ENCODE results near the gene PDGFRA.
"Not testable (repeated sequence)": the region's sequence is repeated elsewhere in the genome, so short reads cannot be mapped to it uniquely, and the experiment has no call there.

PDGFRA gene

DNA sequence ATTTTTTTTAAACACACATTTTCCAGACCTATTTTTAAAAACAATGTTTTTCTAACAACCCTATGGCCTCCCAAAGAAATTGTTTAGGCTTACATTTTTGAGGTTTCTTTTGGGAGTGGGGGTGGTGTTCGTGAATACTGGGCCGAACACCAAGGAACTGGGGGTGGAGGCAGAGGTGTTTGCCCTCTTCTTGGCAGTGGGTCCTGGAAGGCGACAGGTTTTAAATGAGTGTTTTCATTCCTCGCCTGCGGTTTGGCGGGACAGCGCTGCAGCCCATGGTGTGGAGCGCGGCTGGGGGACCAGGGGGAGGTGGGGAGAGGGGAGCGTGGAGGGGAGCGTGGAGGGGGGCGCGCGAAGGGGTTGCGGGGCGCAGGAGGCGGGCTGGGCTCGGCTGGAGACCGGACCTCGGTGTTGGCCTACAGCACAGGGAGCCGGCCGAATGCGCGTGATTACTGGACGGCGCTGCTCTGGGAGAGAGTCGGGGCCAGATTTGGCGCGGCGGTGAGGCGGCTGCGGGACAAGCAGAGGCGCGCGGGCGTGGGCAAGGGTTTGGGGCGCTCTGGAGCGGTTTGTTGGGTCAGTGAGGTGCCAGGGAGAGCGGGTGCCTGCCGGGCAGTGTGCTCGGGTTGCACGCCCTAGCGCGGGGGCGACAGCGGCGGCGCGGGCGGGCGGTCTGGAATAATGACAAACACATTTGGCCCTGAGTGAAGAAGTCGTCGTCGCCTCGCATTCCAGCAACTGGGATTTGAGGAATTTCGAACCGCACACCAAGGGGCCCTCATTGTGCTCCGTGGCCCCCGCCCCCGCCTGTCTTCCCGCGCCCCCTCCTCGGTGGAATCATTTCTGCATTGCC lies 764 bp downstream of the PDGFRA start:
- Histone ChIP-seq H3K4me3 (ENCODE audit: low read depth, low read length) (peak overlapping the region; percentile 58), H3K27me3 (ENCODE audit: control insufficient read depth, insufficient read depth, low read length) (peaks cover 84% of the 10 kb centered on the region), H3K36me3 (ENCODE audit: control insufficient read depth, insufficient read depth, low read length) (no peaks in the 10 kb centered on the region), H3K4me1 (ENCODE audit: control insufficient read depth, insufficient read depth, low read length) (peaks cover 12% of the 10 kb centered on the region), H3K9me3 (ENCODE audit: control insufficient read depth, insufficient read depth, low read length) (no peaks in the 10 kb centered on the region), H3K9ac (ENCODE audit: low read depth, low read length) (no peak overlapping the region)

DNA sequence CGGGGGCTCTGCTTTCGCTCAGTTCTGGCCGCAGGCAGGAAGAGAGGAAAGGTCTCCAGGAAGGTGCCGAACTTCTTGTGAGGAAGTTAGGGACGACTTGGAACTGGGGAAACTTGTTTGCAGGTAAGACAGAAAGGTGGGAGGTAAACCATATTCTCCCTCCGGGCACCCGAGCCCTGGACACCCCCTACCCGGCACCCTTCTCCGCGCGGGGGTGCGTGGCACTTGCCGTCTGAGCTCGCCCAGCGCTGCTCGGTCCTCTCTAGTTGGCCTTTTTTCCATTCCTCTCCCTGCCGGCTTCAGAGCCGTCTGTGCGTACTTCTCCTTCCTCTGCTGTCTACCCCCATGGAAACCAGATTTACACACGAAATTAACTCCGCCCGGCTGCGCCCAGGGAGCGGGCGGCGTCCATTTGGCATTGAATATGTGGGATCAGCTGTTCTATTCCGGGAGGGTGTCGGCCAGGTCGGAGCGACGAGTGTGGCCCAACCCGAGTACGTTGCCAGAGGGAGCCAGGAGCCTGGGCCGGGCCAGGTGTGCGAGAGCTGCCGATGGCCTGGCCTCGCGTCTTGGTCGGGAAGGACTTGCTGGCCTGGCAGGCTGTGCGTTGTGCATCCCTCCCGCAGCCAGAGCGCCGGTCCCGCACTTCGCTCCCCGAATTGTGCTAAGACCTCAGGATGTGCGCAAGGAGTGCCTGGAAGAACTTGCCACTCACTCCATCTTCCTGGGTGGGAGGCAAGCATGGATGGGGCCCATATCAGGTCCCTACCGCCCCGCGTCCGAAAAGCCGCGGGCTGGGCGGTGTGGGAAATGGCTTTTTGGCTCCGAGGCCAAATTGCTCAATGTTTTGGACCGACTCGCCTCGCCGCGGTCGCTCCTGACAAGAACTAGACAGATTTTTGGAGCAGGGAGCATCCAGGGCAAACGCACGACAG lies 1.7 kb downstream of the PDGFRA start:
- H3K27me3 ChIP-seq (ENCODE audit: control insufficient read depth, insufficient read depth, low read length), result peaks cover 78% of the 10 kb centered on the region
- no peaks in the 10 kb centered on the region for H3K9me3 ChIP-seq (ENCODE audit: control insufficient read depth, insufficient read depth, low read length)

DNA sequence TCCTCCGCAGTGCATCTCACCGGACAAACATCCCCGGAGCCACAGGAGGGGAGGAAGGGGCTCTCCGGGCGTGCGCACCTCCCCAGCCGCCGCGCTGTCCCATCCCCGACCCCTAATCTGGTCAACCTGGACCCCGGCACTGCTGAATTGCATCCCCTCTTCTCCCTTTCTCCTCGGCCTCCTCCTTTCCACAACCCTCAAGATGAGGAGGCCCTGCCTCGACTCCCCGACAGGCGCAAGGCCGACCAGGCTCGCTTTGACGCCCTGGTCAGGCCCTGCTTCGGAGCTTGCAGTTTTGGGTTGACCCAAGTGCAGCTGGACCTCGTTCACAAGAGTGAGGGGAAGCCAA lies 2.3 kb downstream of the PDGFRA start:
- Histone ChIP-seq H3K36me3 (ENCODE audit: control insufficient read depth, insufficient read depth, low read length) (no peaks in the 10 kb centered on the region), H3K4me1 (ENCODE audit: control insufficient read depth, insufficient read depth, low read length) (peaks cover 10% of the 10 kb centered on the region), H3K27me3 (ENCODE audit: control insufficient read depth, insufficient read depth, low read length) (peaks cover 72% of the 10 kb centered on the region), H3K9me3 (ENCODE audit: control insufficient read depth, insufficient read depth, low read length) (no peaks in the 10 kb centered on the region), H3K4me3 (ENCODE audit: low read depth, low read length) (peak overlapping the region; percentile 58), H3K9ac (ENCODE audit: low read depth, low read length) (peak overlapping the region; percentile 47)

More for the DNA sequence above, 1.7 kb downstream of the PDGFRA start:
- Histone ChIP-seq H3K4me3 (ENCODE audit: low read depth, low read length) (peak overlapping the region; percentile 58), H3K4me1 (ENCODE audit: control insufficient read depth, insufficient read depth, low read length) (peaks cover 10% of the 10 kb centered on the region), H3K36me3 (ENCODE audit: control insufficient read depth, insufficient read depth, low read length) (no peaks in the 10 kb centered on the region), H3K9ac (ENCODE audit: low read depth, low read length) (no peak overlapping the region)

DNA sequence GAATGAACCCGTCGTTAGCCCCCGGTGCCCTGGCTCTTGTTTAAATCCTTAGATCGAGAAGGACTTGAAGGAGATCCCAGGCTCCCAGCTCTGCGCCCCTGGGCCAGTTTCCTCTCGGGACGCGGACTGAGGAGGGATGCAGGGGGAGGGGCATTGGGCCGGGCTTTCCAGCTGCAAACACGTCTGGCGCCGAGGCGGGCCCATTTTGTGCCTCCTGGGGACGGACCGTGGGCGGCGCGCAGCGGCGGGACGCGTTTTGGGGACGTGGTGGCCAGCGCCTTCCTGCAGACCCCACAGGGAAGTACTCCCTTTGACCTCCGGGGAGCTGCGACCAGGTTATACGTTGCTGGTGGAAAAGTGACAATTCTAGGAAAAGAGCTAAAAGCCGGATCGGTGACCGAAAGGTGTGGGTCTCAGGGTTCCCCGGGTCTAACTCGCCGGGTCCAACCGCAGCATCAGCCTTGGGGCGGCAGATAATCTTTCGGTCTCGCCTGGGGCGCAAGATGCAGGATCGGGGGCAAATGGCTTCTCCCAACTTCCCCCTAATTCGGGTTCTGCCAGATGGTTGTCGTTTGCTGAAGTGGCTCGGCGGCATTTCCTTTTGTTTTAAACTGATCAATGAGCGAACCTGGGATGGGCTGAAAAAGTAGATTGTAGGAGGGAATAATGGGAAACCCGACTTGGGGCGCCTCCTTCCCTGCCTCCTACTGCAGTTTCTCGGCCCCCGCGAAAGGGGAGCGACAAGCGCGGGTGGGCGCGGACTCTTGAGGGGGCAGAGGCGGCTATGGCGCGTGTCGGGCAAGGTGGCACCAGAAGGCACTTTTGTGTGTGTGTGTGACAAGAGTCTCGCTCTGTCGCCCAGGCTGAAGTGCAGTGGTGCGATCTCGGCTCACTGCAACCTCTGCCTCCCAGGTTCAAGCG lies 2.9 kb downstream of the PDGFRA start:
- H3K36me3 ChIP-seq (ENCODE audit: control insufficient read depth, insufficient read depth, low read length), result no peaks in the 10 kb centered on the region
- no peaks in the 10 kb centered on the region for H3K9me3 ChIP-seq (ENCODE audit: control insufficient read depth, insufficient read depth, low read length)
- H3K4me1 ChIP-seq (ENCODE audit: control insufficient read depth, insufficient read depth, low read length), result peaks cover 10% of the 10 kb centered on the region
- H3K9ac ChIP-seq (ENCODE audit: low read depth, low read length), result peak overlapping the region; percentile 47
- H3K27me3 ChIP-seq (ENCODE audit: control insufficient read depth, insufficient read depth, low read length), result peaks cover 65% of the 10 kb centered on the region
- peak overlapping the region; percentile 58 for H3K4me3 ChIP-seq (ENCODE audit: low read depth, low read length)

DNA sequence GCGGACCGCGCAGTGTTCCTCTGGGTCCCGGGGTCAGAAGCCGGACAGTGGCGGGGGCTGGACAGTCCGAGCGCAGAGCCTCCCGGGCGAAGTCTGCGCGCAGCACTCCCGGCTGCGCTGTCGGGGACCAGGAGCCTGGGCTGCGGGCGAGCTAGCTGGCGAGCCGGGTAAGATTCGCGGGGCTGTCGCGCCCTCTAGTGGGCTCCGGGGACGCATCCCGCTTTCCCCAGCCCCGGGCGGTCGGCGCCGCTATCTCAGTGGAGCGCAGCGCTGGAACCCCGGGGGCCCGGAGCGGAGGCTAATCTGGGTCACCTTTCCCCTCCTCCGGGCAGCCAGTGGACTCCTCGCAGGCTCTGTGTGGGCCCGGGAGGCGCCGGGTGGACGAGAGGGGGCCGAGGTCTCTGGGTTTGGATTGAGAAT lies 4.2 kb downstream of the PDGFRA start:
- H3K9ac ChIP-seq (ENCODE audit: low read depth, low read length), result no peak overlapping the region
- peak overlapping the region; percentile 70 for H3K4me3 ChIP-seq (ENCODE audit: low read depth, low read length)
- no peaks in the 10 kb centered on the region for H3K9me3 ChIP-seq (ENCODE audit: control insufficient read depth, insufficient read depth, low read length)
- H3K36me3 ChIP-seq (ENCODE audit: control insufficient read depth, insufficient read depth, low read length), result no peaks in the 10 kb centered on the region
- H3K27me3 ChIP-seq (ENCODE audit: control insufficient read depth, insufficient read depth, low read length), result peaks cover 53% of the 10 kb centered on the region
- peaks cover 8% of the 10 kb centered on the region for H3K4me1 ChIP-seq (ENCODE audit: control insufficient read depth, insufficient read depth, low read length)

DNA sequence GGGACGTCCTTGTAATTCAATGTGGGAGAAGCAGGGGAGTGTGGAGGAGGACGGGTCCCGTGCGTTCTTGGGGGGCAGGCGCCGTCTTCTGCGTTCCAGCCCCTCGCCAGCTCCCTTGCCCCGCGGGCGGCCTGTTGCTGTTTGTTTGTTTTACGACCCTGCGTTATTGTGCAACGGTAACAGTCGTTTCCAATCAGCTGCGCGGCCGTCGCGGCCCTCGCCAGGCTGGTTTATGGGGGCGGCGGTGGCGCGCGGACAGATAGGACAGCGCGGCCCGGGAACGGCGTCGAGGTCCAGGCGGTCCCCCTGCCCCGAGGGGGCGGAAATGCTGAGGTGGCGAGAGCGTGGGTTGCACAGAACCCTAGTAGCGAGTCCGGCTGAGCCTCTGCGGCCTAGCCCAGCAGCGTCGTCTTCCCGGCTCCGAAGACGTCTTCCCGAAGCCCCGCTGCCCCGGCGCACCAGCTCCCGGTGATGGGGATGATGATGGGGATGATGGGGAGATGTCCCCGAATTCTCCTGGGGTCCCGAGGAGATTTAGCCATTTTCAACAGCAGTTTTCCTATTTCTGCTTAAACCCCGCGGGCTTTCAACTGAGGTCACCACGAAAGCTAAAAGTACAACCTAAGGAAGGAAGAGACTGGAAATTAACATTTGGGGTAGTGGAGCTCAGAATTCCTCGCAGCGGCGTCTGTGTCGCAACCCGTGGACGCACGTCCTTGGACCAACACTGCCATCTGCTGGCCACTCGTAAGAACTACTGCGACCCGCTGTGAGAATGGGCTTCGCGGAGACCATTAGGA lies 4.8 kb downstream of the PDGFRA start:
- Histone ChIP-seq H3K9me3 (ENCODE audit: control insufficient read depth, insufficient read depth, low read length) (no peaks in the 10 kb centered on the region), H3K4me1 (ENCODE audit: control insufficient read depth, insufficient read depth, low read length) (peaks cover 4% of the 10 kb centered on the region), H3K4me3 (ENCODE audit: low read depth, low read length) (peak overlapping the region; percentile 60), H3K36me3 (ENCODE audit: control insufficient read depth, insufficient read depth, low read length) (no peaks in the 10 kb centered on the region), H3K9ac (ENCODE audit: low read depth, low read length) (no peak overlapping the region), H3K27me3 (ENCODE audit: control insufficient read depth, insufficient read depth, low read length) (peaks cover 47% of the 10 kb centered on the region)

DNA sequence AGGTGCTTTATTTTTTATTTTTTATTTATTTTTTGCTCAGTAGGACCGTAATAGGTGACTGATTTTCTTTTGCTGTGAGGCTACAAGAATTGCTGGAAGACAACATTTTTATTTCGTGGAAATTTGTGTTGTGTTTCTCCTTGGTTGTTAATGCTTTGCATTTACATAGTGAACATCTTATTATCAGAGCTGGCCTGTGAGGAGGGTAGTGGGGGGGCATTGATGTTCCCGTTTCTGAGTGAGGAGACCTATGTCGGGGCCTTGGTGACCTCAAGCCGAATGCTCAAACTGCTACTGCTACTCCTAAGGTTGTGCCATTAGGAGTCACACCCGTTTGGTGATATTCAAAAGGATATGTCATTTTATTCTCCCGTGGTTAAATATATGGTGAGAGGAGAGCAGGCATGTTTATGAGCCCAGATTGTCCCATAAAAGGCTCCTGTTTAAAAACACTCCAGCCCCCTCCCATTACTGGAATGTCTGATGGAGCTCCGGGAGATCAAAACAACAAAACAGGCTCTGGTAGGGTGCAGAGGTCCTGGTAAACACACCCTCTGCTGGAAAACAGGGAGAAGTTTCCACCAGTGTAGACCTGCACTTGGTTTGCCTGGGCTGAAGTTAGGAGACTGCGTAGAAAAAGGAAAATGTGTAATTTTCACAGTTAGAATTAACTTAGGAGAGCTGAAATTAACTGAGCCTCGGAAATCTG lies 5.6 kb downstream of the PDGFRA start:
- H3K4me3 ChIP-seq (ENCODE audit: low read depth, low read length), result peak overlapping the region; percentile 60
- no peaks in the 10 kb centered on the region for H3K36me3 ChIP-seq (ENCODE audit: control insufficient read depth, insufficient read depth, low read length)
- H3K9ac ChIP-seq (ENCODE audit: low read depth, low read length), result no peak overlapping the region
- H3K27me3 ChIP-seq (ENCODE audit: control insufficient read depth, insufficient read depth, low read length), result peaks cover 40% of the 10 kb centered on the region
- peaks cover 4% of the 10 kb centered on the region for H3K4me1 ChIP-seq (ENCODE audit: control insufficient read depth, insufficient read depth, low read length)
- no peaks in the 10 kb centered on the region for H3K9me3 ChIP-seq (ENCODE audit: control insufficient read depth, insufficient read depth, low read length)

DNA sequence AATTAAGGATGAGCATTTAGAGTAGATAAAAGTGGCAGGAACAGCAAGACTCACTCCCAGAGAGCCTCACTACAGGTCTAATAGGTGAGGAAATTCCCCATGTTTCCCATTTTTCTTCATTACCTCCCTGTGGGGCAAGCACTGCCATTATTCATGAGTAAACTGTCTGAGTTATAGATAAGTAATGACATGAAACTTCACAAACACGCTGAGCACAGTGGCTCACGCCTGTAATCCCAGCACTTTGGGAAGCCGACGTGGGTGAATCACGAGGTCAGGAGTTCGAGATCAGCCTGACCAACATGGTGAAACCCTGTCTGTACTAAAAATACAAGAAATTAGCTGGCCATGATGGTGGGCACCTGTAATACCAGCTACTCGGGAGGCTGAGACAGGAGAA lies 7.2 kb downstream of the PDGFRA start:
- H3K9me3 ChIP-seq (ENCODE audit: control insufficient read depth, insufficient read depth, low read length); H3K36me3 ChIP-seq (ENCODE audit: control insufficient read depth, insufficient read depth, low read length); H3K9ac ChIP-seq (ENCODE audit: low read depth, low read length); H3K4me3 ChIP-seq (ENCODE audit: low read depth, low read length); H3K4me1 ChIP-seq (ENCODE audit: control insufficient read depth, insufficient read depth, low read length): not testable (repeated sequence)
- peaks cover 26% of the 10 kb centered on the region for H3K27me3 ChIP-seq (ENCODE audit: control insufficient read depth, insufficient read depth, low read length)

DNA sequence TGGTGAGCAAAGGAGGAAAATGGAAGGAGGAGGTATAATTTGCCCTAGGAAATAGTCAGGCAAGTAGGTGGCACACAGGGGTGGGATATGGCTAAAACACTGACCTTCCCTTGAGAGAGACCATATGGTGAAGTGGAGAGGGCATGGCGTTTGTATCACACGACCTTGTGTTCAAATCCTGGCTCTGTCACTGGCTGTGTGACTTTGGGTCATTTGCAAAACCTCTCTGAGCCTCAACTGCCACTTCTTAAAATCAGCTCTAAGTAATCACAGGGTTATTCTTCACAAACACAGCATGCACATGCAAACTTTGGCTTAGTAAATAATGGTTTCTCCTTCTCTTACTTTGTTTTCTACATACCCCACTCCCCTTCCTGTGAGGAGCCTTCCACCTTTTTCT lies 8.7 kb downstream of the PDGFRA start:
- Histone ChIP-seq H3K36me3 (ENCODE audit: control insufficient read depth, insufficient read depth, low read length) (no peaks in the 10 kb centered on the region), H3K4me3 (ENCODE audit: low read depth, low read length) (no peak overlapping the region), H3K27me3 (ENCODE audit: control insufficient read depth, insufficient read depth, low read length) (peaks cover 14% of the 10 kb centered on the region), H3K4me1 (ENCODE audit: control insufficient read depth, insufficient read depth, low read length) (peaks cover 4% of the 10 kb centered on the region), H3K9ac (ENCODE audit: low read depth, low read length) (no peak overlapping the region), H3K9me3 (ENCODE audit: control insufficient read depth, insufficient read depth, low read length) (peaks cover 13% of the 10 kb centered on the region)

DNA sequence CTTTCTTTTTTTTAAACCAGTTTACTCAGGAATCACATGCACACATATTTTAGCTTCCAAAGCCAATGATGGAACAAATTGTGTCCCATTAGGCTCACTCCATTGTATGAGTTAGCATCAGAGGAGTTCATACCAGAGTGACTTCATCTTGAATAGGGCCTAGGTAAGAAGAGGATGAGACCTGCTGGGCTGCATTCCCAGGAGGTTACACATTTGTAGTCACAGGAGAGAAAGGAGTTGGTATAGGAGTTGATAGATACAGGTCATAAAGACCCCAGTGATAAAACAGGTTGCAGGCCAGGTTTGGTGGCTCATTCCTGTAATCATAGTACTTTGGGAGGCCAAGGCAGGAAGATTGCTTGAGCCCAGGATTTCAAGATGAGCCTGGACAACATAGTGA lies 9.3 kb downstream of the PDGFRA start:
- Histone ChIP-seq H3K4me1 (ENCODE audit: control insufficient read depth, insufficient read depth, low read length) (peaks cover 4% of the 10 kb centered on the region), H3K9ac (ENCODE audit: low read depth, low read length) (no peak overlapping the region), H3K9me3 (ENCODE audit: control insufficient read depth, insufficient read depth, low read length) (peaks cover 16% of the 10 kb centered on the region), H3K27me3 (ENCODE audit: control insufficient read depth, insufficient read depth, low read length) (peaks cover 14% of the 10 kb centered on the region), H3K4me3 (ENCODE audit: low read depth, low read length) (no peak overlapping the region), H3K36me3 (ENCODE audit: control insufficient read depth, insufficient read depth, low read length) (no peaks in the 10 kb centered on the region)

Data from iPS-15b (cell line).